Measurements from ENCODE around the gene SLC10A7. TPM values are rescaled to one million over a fixed set of nuclear protein-coding genes. Genes with fewer than 3 reads are reported as not detected.
"Not testable (repeated sequence)": the region's sequence is repeated elsewhere in the genome, so short reads cannot be mapped to it uniquely, and the experiment has no call there.

Gene SLC10A7
- total RNA-seq, 4 donors from 2014 or later, result 7.4 to 34.5 (median 17.1) TPM

DNA sequence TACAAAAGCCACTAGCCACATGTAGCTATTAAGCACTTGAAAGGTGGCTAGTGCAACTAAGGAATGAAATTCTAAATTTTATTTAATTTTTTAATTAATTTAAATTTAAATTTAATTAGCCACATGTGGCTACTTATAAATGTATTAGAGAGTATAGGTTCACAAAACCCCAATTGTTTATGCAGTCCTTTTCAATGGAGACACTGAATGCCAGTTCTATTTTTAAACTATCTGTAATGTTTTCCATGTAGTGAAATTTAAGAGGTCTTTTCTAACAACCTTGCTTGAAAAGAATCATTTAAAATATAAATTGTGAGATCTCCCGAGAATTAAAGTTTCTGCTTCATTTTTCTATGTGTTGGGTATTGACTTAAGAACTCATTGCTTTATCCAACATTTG, 154.4 kb downstream of the SLC10A7 start:
- DNase-seq, result no peak
- no peak overlapping the region for H3K4me3 ChIP-seq
- H3K4me1 ChIP-seq, result peaks cover 0 to 7% of the 10 kb centered on the region in 2 donors
- TF ChIP-seq, protein P1, sequence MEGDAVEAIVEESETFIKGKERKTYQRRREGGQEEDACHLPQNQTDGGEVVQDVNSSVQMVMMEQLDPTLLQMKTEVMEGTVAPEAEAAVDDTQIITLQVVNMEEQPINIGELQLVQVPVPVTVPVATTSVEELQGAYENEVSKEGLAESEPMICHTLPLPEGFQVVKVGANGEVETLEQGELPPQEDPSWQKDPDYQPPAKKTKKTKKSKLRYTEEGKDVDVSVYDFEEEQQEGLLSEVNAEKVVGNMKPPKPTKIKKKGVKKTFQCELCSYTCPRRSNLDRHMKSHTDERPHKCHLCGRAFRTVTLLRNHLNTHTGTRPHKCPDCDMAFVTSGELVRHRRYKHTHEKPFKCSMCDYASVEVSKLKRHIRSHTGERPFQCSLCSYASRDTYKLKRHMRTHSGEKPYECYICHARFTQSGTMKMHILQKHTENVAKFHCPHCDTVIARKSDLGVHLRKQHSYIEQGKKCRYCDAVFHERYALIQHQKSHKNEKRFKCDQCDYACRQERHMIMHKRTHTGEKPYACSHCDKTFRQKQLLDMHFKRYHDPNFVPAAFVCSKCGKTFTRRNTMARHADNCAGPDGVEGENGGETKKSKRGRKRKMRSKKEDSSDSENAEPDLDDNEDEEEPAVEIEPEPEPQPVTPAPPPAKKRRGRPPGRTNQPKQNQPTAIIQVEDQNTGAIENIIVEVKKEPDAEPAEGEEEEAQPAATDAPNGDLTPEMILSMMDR (IDR thresholded peaks at IDR 0.05), result no peak
- no peak for TF ChIP-seq POLR2A (IDR thresholded peaks at IDR 0.05)
- no peaks in the 10 kb centered on the region for H3K27me3 ChIP-seq
- H3K27ac ChIP-seq, result no peak overlapping the region
- H3K9me3 ChIP-seq, result peaks cover 0 to 5% of the 10 kb centered on the region in 2 donors
- intact Hi-C loops (cut with DNase I; ENCODE audit: low total_unique reads), result no loop called here
- no peaks in the 10 kb centered on the region for H3K36me3 ChIP-seq

DNA sequence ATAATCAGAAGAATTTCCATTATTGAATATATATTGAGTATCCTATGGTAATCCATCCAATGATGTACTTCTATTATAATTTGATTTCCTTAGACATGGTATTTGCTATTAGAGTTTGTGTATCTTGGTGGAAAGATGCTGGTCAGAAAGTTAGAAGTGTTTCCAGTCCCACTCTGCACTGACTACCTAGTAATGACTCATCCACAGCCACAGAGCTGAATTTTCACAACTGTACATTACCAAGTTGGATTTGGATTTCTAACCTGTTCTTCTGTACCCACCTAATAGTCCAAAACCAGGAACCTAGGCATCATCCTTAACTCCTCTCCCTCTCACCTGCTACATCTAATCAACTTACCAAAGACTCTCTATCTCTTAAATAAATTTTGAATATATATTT, 162.0 kb downstream of the SLC10A7 start:
- Histone ChIP-seq H3K9me3 (peaks cover 0 to 10% of the 10 kb centered on the region in 2 donors), H3K4me1 (no peaks in the 10 kb centered on the region), H3K27ac (no peak overlapping the region), H3K36me3 (no peaks in the 10 kb centered on the region), H3K4me3 (no peak overlapping the region), H3K27me3 (no peaks in the 10 kb centered on the region)
- intact Hi-C loops (cut with DNase I; ENCODE audit: low total_unique reads), result no loop called here
- TF ChIP-seq, protein P1 (IDR thresholded peaks at IDR 0.05), result no peak
- TF ChIP-seq POLR2A (IDR thresholded peaks at IDR 0.05), result no peak
- no peak for DNase-seq

DNA sequence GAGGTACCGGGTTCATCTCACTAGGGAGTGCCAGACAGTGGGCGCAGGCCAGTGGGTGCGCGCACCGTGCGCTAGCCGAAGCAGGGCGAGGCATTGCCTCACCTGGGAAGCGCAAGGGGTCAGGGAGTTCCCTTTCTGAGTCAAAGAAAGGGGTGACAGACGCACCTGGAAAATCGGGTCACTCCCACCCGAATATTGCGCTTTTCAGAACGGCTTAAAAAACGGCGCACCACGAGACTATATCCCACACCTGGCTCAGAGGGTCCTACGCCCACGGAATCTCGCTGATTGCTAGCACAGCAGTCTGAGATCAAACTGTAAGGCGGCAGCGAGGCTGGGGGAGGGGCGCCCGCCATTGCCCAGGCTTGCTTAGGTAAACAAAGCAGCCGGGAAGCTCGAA, 171.6 kb downstream of the SLC10A7 start:
- DNase-seq; H3K27ac ChIP-seq; intact Hi-C loops (cut with DNase I; ENCODE audit: low total_unique reads); H3K36me3 ChIP-seq; H3K27me3 ChIP-seq; H3K4me1 ChIP-seq; H3K4me3 ChIP-seq; H3K9me3 ChIP-seq: not testable (repeated sequence)

DNA sequence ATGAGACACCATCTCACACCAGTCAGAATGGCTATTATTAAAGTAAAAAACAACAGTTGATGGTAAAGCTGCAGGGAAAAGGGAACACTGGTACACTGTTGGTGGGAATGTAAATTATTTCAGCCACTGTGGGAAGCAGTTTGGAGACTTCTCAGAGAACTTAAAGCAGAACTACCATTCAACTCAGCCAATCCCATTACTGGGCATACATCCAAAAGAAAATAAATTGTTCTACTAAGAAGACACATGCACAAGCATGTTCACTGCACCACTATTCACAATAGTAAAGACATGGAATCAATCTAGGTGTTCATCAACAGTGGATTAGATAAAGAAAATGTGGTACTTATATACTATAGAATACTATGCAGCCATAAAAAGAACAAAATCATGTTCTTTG, 172.4 kb downstream of the SLC10A7 start:
- Histone ChIP-seq H3K27ac (no peak overlapping the region), H3K4me3 (no peak overlapping the region), H3K27me3 (no peaks in the 10 kb centered on the region), H3K9me3 (no peaks in the 10 kb centered on the region), H3K4me1 (no peaks in the 10 kb centered on the region), H3K36me3 (no peaks in the 10 kb centered on the region)
- DNase-seq, result no peak
- no peak for TF ChIP-seq POLR2A (IDR thresholded peaks at IDR 0.05)
- TF ChIP-seq, protein P1 (IDR thresholded peaks at IDR 0.05), result no peak
- intact Hi-C loops (cut with DNase I; ENCODE audit: low total_unique reads), result no loop called here

DNA sequence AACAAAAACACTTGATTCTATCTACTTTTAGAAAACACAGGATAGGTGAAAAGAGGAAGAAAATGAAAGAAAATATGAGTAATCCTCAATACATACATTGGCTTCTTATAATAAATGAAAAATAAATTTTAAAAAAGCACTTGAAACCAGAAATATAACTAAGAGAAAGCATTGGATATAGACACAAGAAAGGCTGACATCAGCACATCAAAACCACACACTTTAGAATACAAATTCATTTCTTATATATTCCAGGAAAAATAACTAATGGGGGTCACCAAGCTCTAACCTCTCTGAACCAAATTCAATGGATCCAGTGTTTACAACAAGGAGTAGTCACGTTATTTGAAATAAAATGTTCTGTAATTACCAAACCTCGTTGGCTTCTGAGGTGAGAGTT, 173.9 kb downstream of the SLC10A7 start:
- Histone ChIP-seq H3K4me3 (no peak overlapping the region), H3K27me3 (no peaks in the 10 kb centered on the region), H3K9me3 (no peaks in the 10 kb centered on the region), H3K36me3 (no peaks in the 10 kb centered on the region), H3K4me1 (no peaks in the 10 kb centered on the region), H3K27ac (no peak overlapping the region)
- no peak for DNase-seq
- intact Hi-C loops (cut with DNase I; ENCODE audit: low total_unique reads), result no loop called here
- no peak for TF ChIP-seq POLR2A (IDR thresholded peaks at IDR 0.05)
- TF ChIP-seq, protein P1 (IDR thresholded peaks at IDR 0.05), result no peak

DNA sequence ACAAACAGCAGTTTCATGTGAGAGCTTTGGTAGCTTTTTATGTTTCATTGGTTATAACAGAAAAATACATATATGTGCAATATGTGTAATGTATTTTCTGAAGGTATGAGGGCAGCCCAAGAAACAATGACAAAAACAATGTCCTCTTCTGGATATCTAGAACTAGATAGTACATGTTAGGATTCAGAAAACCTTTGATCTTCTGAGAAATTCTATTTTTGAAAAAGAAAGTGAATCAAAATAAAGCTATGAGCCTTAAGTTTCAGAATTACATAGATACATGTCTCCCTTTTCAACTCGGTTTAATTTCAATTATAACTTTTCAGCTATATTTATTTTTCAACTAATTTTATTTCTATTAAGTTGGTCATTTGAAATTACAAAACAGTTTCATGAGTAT, 175.5 kb downstream of the SLC10A7 start:
- Histone ChIP-seq H3K9me3 (no peaks in the 10 kb centered on the region), H3K27ac (no peak overlapping the region), H3K27me3 (no peaks in the 10 kb centered on the region), H3K36me3 (no peaks in the 10 kb centered on the region), H3K4me3 (no peak overlapping the region), H3K4me1 (no peaks in the 10 kb centered on the region)
- no peak for TF ChIP-seq POLR2A (IDR thresholded peaks at IDR 0.05)
- TF ChIP-seq, protein P1 (IDR thresholded peaks at IDR 0.05), result no peak
- no peak for DNase-seq
- intact Hi-C loops (cut with DNase I; ENCODE audit: low total_unique reads), result no loop called here

All from uterus (tissue), 4 donors.